CMK (cell line): ENCODE results near the gene INPP5A.
"Not testable (repeated sequence)": the region's sequence is repeated elsewhere in the genome, so short reads cannot be mapped to it uniquely, and the experiment has no call there.

ENCODE experiments used
- DNase-seq: peaks from one replicate; pipeline ENCODE4 v3.0.0-alpha.2; 2010; ENCODE audit warnings: low read depth

Gene INPP5A

DNA sequence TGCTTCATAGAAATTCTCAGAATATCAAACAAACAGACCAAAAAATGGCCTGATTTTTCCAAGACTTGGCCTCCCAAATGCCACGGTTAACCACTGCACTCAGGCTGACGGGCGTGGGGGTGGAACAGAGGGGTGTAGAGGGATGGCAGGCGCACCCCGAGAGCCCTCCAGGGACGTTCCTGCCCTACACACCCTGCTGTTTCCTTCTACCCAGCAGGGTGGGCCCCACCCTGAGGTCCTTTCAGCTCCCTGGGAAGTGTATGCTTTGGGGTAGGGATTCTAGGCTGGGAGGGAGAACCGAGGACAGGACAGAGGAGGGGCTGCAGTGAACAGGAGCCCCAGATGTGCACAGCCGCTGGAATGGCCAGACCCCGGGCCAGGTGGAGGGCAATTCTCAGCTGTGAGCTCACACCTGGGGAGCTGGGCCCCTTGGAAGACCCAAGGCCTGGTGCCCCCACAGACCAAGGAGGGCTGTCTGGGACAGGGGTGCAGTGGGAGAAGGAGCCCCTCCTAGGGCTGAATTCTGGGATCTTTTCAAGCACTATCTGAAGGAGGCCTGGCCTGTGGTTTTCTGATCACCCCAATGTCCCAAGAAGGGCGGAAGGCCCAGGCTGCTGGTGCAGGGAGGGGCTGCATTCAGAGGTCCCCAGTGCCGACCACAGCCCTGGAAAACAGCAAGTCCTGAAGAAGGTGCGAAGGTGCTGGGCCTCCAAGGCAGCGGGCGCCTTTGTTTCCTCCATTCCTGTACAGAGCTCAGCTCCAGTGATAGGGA is 32.9 kb upstream of the INPP5A start:
- DNase-seq, result no peak

DNA sequence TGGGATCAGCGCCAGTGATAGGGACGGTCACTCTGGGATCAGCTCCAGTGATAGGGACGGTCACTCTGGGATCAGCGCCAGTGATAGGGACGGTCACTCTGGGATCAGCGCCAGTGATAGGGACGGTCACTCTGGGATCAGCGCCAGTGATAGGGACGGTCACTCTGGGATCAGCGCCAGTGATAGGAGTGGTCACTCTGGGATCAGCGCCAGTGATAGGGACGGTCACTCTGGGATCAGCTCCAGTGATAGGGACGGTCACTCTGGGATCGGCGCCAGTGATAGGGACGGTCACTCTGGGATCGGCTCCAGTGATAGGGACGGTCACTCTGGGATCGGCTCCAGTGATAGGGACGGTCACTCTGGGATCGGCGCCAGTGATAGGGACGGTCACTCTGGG is 32.0 kb upstream of the INPP5A start:
- not testable (repeated sequence) for DNase-seq

DNA sequence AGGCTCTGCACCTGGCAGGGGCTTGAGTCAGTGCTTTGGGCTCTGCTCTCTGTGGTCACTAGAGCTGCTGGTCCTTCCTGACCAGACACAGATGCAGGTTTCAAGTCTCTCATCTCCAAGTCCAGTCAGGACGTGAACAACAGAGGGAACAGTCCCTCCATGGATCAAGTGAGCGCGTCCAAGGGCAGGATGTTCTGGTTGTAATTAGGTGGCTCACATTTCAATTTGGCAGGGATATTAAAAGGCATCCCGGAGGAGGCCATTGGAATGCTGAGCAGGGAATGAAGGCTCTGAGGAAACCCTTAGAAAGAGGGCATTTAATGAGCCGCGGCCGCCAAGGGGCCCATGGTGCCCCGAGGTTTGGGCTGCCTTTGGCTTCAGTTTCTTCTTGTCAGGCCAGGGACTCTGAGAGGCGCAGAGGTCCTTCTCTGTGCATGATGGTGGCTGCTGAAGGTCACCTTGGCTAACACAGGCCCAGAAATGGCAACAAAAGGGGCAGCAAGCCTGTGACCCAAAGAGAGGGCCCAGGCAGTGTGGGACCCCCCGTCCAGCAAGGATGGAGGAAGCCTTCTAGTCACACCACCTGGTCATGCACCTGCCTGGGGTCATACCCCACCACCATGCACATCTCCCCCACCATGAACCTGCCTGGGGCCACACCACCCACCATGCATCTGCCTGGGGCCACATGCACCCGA is 30.7 kb upstream of the INPP5A start:
- no peak for DNase-seq

DNA sequence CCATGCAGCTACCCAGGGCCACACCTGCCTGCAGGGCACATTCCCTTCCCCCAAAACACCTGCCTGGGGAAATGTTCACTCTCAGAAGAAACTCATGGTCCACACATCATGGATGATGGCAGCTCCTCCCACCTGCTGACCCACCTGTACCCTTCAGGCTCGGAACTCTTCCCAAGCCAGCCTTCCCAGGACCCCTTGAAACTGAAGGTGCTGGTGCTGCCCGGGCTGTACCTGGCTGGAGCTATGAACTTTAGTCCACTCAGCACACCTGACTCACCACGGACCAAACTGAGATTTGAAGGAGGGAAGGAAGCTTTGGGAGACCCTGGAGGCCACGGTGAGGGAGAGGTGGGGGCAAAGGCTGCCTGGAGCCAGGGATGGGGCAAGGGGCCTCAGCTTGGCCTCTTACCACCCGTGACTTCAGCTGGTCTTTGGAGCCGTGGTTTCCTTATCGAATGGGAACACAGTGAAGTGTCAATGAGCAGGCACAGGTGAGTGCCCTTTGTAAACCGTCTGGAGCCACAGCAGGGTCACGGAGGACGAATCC is 30.1 kb upstream of the INPP5A start:
- no peak for DNase-seq

DNA sequence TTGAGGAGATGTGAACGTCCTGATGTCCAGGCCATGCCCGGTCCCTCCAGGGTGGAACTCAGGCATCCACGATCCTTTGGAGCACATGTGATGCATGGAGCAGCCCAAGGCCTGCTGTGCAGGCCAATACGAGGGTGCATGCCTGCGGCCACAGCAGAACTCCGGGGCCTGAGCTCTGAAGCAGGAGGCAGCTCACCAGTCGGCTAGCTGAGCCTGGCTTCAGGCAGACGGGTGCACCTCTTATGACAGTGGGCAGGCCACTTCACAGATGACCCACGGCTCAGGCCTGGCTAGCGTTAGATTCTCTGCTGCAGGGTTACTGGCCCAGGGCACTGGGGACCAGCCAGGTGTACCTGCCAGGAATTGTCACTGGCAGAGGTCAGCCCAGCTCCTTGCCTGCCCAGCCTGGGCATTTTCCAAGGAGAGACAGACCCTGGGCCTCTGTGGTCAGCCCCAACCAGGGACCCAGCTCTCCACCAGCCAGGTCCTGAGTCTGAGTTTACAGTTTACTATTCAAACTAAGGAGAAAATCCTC is 29.6 kb upstream of the INPP5A start:
- no peak for DNase-seq

DNA sequence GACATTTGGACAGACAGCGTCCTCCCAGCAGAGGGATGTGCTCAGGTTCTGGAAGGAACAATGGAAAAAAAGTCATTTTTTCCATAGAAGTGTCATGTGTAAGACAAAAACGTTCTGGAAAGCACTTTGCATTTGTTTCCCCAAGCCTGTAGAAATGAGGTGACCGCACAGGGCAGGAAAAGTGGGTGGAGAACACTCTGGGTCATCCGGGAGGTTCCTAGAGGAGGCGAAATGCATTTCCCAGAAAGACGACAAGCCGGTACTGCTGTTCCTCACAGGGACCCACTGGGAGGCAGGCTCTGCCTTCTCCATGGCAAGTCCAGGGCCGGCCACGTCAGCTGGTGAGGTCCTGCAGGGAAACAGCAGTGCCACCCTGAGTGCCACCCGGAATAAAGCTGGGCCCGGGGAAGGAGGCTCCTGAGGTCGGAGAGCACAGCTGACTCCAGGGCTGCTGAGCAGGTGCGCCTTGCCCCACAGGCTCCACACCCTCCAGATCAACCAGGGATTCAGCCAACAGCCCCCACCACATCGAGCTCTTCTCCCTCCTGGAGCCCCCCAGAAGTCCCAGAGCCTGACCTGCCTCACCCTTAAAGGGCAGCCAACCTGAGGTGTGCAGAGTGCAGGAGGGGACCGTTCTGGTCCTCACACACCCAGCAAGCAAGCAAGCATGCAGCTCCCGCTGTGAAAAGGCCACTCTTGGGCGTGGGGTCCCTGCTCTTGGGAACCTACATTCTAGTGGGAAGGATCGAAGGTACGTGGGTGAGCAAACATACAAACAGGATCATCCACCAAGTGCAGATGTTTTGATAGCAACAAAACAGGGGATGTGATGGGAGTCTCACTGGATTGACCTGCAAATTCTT is 28.8 kb upstream of the INPP5A start:
- DNase-seq, result no peak

DNA sequence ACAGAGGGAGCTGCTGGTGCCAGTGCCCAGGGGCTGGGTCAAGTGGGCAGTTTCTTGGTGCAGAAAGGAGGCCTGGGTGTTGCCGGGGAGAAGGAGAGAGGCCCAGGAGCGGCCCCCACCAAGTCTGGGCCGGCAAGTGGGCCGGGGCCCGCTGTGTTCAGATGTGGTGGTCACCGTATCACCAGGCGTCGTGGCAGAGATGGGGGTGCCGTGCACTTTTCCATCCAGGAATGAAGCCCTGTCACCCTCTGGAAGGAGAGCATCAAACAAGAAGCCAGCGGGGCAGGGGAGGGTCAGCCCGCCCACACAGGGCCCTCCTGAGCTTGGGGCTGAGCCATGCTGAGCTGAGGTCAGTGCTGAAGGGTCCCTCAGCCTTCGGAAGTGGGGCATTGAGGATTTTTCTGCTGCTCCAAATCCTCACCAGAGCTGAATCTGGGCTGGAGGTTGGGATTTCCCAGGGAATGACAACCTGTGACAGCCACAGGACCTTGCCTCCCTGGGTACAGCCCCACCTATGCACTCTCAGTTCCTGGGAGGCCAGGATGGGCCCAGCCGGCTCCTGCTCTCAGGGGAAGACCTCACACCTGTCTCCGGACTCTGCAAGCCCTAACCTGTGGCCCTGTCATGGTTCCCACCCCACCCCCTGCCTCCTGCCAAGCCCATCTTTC is 27.9 kb upstream of the INPP5A start:
- no peak for DNase-seq

DNA sequence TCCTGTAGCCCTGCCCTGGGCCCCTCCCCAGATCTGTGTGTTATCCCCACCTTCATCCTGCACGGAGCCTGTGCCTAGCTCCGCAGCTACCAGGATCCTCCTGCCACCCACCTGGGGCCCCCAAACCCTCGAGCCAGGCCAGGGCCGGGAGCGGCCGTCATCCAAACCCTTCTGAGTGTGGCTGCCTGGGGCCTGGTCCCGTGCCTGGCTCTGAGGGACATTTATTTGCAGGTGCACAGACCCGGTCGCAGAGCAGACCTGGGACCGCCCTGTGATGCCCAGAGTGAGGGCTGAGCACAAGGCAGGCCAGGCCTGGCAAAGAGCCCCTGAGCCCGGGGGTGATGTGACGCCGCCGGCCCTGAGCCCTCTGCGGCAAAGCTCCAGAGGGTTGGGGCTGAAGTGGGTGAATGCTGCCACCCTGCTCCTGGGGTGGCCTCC is 27.4 kb upstream of the INPP5A start:
- DNase-seq, result no peak

DNA sequence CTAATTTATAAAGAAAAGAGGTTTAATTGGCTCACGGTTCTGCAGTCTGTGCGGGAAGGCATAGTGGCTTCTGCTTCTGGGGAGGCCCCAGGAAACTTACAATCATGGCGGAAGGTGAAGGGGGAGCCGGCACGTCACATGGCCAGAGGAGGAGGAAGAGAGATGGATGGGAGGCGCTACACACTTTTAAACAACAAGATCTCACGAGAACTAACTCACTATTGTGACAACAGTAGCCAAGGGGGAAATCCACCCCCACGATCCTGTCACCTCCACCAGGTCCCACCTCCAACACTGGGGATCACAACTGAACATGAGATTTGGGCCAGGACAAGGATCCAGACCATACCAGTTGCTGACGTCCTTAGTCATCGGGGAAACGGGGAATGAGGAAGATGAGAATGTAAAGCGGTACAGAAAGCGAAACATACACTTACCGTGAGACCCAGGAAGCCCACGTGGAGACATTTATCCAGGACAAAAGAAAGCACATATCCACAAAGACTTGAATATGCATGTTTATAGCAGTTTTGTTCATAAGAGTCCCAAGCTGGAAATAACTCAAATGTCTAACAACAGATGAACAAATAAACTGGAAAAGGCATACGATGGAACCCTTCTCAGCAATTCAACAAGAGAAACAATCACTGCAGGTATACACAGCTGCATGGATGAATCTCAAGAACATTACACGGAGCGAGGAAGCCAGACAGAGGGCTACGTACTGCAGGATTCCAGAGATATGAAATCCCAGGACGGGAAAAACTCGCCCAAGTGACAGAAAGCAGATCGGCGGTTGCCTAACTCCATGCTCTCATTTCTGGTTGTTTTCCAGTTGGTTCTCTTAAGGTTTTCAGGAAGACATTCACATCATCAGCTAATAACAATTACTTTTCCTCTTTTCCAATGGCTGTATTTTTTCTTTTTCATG is 26.2 kb upstream of the INPP5A start:
- DNase-seq, result no peak

DNA sequence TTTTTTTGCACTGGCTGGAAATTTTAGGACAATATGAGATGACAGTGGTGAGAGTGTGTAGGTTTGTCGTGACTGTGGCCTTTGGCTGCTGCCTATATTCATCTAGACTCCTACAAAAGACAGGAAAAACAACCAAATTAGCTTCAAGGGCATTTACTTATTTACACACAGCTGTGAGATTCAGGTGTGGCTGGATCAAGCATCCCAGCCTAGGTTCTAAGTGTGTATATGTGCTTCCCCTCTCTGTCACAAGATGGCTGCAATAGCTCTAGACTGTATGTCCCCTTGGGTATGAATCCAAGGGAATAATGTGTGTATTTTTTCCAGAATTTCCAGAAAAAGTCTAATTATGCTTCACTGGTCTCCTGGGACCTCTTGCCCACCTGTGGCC is 25.5 kb upstream of the INPP5A start:
- DNase-seq, result no peak

DNA sequence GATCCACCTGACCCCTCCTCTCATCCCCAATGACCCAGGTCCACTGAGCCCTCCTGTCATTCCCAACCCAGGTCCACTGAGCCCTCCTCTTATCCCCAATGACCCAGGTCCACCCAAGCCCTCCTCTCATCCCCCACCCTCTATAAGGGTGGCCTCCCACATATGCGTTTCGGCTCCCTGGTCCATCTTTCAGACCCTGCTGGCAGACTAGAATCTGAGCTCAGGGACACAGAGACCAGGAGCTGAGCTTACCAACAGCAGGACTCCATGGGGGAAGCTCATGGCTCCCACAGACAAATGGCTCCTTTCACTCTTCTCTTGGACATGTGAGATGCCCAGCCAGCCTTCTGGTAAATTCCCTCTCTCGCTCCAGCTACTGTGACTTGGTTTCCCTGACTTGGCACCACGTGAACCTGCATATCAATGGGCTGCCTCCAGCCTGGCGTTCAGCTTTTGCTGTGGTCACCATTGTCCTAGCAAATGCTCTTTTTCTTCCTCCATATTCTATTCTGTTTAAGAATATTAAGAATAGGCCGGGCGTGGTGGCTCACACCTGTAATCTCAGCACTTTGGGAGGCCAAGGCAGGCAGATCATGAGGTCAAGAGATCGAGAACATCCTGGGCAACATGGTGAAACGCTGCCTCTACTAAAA is 24.8 kb upstream of the INPP5A start:
- DNase-seq, result no peak

DNA sequence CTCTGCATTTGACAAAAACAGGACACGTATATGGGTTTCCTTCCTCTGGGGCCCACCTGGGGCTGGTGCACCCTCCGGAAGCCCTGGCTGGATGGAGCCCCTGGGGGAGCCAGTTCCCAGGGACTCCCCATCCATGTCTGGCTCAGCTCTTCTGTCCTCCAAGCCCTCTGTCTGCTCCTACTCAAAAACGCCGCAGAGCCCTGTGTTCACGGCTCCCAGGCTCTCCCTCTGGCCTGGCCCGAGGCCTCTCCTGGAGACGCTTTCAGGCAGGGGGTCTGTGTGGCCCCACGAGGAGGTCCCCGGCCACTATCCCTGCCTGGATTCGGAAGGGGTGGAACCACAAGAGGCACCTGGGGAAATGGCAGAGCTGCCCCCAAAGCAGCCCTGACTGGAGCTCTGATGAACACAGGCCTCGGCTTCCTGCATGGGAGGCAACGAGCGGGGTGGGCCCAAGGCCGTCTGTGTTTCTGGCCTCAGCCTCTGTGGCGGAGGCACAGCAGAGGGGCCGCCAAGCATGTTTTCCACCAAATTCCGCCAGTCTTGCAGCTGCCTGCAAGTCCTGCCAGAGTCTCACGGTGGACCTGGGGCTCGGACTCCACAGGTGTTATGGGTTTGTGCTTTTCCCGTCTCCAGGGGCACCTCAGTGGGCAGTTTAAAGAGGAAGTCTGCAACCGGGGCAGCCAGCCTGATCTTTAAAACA is 22.6 kb upstream of the INPP5A start:
- DNase-seq, result no peak

DNA sequence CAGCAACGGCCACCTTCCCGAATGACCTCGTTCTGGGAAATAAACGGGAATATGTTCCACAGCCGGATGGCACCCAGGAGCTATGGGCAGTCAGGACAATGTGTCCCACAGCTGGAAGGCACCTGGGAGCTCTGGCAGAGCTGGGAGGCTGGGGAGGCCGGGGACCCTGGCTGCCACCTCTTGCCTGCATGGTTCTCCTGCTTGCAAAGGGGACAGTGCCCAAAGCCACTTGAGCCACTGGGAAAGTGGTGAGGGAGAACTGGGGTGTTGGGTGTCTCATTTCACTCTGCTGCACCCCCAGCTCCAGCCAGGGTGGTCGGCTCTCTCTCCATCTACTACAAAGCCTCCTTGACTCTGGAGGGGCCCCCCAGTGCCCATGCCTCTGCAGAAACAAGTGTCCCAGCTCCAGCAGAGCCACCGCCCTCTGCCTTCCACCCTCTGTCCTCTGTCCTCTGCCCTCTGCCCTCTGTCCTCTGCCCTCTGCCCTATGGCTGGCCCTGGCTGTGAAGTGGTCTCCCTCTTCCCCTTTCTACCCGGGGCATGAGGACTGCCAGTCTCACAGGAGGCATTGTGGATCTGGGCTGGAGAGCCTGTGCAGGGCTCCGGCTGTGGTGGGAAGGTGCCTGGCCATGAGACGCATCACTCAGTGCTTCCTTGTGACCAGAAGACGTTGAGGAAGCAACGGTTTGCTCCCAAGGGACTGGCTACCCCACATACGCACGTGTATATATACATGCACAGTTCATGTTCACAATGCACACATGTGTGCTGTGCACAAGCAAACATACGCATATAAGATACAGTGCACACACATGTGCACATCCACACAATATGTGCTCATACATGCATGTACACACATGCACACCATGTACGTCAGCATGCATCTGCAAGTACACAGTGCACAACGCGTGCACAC is 21.5 kb upstream of the INPP5A start:
- no peak for DNase-seq

DNA sequence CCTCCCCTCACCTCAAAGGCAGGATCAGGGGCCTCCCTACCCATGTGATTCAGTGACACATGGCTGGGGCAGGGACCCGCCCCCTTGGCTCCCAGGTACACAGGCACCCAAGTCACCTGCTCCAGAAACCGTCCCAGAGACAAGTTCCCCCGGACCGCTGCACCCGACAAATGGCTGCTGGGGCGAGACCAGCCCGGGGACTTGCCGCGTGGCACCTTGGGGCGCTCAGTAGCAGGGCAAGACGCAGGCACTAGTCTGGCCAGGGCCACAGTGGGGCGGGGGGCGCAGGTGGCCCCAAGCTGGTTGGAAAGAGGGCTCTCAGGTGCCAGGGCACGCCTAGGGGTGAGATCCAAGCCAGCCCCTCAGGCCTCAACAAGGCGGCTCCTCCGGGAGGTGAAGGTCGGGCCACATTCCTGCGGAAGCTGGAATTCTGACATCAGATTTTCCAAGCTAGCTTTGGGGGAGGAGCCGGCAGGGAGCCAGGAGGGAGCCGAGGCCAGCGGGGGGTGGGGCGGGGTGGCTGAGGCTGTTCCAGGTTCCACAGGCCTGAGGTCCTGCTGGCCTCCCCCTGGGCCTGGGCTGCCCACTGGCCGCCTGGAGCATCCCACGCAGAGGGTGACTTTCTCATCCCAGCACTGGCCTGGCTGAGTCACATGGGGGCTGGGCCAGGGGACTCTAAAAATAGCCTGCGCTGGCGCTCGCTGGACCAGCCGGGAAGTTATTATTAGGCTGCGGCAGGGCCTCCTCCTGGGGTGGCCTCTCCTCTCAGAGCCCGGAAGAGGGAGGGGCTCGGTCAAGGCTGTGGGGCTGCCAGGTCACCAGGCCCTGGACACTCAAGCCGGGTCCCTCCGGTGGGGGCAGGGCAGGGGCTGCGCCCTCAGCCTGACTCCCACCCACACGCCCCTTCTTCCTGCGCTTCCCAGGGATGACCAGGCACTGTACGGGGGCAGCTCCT is 20.5 kb upstream of the INPP5A start:
- DNase-seq, result peak; percentile 27

DNA sequence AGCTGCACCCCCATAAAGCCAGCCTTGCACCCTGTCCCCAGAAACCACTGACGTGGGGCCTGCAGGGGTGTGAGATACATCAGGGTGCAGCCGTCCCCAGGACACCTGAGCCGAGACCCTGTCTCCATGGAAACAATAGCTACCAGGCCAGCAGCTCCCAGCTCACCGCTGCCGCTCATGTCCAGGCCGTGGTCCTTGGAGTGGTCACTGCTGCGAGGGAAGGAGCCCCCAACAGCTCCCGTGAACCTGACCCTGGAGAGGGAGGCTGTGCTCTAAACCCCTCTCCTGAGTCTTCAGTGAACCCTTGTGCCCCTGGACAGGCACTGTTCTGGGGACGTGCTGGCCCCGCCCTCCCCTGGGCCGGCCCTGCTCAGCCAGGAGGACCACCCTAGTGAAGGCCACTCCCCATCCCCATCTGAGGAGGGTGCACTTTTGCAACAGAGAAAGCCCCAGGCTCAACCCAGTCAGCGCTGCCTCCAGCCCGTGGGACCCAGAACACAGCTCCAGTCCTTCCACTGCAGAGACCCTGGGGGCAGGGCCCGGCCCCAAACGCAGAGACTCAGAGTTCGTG is 19.6 kb upstream of the INPP5A start:
- DNase-seq, result no peak

DNA sequence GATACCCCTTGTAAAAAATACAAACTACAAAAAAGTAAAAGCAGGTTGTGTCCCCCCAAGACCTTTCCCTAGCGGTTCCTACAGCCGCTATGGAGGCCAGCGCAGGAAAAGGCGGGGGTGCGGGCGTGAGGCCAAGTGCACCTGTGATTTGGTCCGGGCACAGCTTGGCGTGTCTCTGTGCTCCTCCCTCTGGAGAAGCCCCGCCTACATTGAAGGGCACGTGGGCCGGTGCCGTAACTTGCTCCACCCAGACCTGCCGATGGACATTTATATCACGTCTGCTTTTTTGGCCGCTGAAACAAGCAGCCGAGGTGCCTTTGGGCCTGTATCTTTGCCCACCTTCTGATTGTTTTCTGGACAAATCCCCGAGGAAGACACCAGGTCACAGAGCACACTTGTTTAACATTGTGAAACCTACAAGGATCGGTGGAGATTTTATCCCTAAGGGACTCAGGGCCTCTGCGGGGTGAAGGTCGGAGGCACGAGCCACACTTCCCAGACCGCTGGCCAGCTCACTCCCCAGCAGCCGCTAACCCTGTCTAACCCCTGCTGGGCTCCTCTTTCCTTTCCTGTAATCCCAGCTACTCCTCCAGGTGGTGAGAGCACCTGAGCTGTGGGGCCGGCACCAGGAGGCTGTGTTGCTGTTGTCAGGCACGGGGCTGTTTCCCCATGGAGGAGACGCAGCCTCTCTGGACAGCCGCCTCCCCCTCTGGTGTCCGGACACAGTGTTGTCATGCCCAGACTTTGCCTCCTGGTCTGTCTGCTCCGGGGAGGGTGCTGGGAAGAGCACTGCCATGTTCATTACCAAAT is 18.8 kb upstream of the INPP5A start:
- no peak for DNase-seq
